Upper lobe of left lung (tissue), 6 donors: Measurements from ENCODE around the gene MYT1. TPM values are rescaled to one million over a fixed set of nuclear protein-coding genes. Genes with fewer than 3 reads are reported as not detected.

Experiments
- ATAC-seq, 2 donors: fragments of 200-7000 bp; cut with Tn5 transposase; one replicate each; pipeline ENCODE4 v1.9.1; 2022; ENCODE audit warnings: mild to moderate bottlenecking in 2 of 2, moderate library complexity in 2 of 2; ENCODE audit not compliant: low FRiP score in 2 of 2
- DNase-seq, 2 donors: peaks; one replicate each; pipeline ENCODE4 v3.0.0-alpha.2; 2019 to 2020
- H3K27ac ChIP-seq, 4 donors: fragments of 200-600 bp; sonication (generic); one replicate each; pipeline ENCODE4 v1.5.1; 2016 to 2019
- H3K27me3 ChIP-seq, 4 donors: fragments of 200-600 bp; sonication (generic); one replicate each; pipeline ENCODE4 v1.5.1; 2017 to 2019
- H3K36me3 ChIP-seq, 4 donors: fragments of 200-600 bp; sonication (generic); one replicate each; pipeline ENCODE4 v1.5.1; 2016 to 2019
- H3K4me1 ChIP-seq, 4 donors: fragments of 200-600 bp; sonication (generic); one replicate each; pipeline ENCODE4 v1.5.1; 2018 to 2019
- H3K4me3 ChIP-seq, 4 donors: fragments of 200-600 bp; sonication (generic); one replicate each; pipeline ENCODE4 v1.5.1; 2017 to 2019; ENCODE audit warnings: mild to moderate bottlenecking in 2 of 4, moderate library complexity in 1 of 4
- H3K9me3 ChIP-seq, 4 donors: fragments of 200-600 bp; sonication (generic); one replicate each; pipeline ENCODE4 v1.5.1; 2018 to 2019
- CTCF ChIP-seq, 6 experiments: fragments of 450-650 bp in 4 of 6; fragments of 200-600 bp in 2 of 6; sonication (generic) in 2 of 6; IDR thresholded peaks; one replicate each; pipeline ENCODE4 v1.5.1; 2016 to 2019; ENCODE audit warnings: antibody characterized with exemption in 6 of 6
- EP300 ChIP-seq, 4 donors: sonication (generic); formaldehyde crosslinking; IDR thresholded peaks; one replicate each; pipeline ENCODE4 v1.5.1; 2017; ENCODE audit warnings: antibody characterized with exemption in 4 of 4, control low read depth in 2 of 4
- POLR2A ChIP-seq, 4 donors: fragments of 450-650 bp; IDR thresholded peaks; one replicate each; pipeline ENCODE4 v1.5.1; 2016 to 2017; ENCODE audit warnings: antibody characterized with exemption in 4 of 4, mild to moderate bottlenecking in 2 of 4
- POLR2AphosphoS5 ChIP-seq, 2 donors: sonication (generic); formaldehyde crosslinking; IDR thresholded peaks; one replicate each; pipeline ENCODE4 v1.5.1; 2017; ENCODE audit warnings: antibody characterized with exemption in 2 of 2
- WGBS, 2 donors: methylation state at CpG; one replicate each; pipeline ENCODE4 v1.1.5; 2017 to 2018; 5-methylcytosine and 5-hydroxymethylcytosine counted together
- total RNA-seq, 6 donors: library from RNA; depleted of rRNA in 4 of 6; stranded (reverse); fragments of >200 nt in 4 of 6; gene quantifications; one replicate each; pipeline versions ENCODE4 v1.1.0 to v1.2.1, GENCODE V29; 2016 to 2021
- donor health status: DM: no; HTN: no; CAD: no; lungs with moderate emphysema.
- donor health status: DM: no; HTN: yes; CAD: no; lungs with severe emphysema.

Gene MYT1
- total RNA-seq, 6 donors from 2014 or later, result 0.09 to 3.1 TPM; not detected in 4

DNA sequence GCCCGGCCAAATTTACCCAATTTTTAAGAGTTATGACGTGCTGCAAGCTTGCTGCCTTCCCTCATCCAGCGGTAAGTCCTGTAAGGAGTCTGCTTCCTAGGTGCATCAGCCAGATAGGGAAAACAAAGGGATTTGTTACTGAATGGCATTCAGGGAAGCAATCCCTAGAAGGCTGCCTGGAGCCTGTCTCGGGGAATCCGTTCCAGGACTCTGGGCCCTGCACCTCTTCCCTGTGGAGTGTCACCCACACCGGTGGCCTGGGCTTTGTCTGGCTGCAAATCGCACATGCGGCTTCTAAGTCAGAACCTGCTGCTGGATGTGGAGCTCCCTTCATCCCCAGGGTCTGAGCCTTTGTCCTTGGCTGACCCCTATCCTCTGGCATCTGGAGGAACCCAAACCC is 7.0 kb downstream of the MYT1 start:
- ATAC-seq, result no peak
- DNase-seq, result no peak
- WGBS, 2 donors, result 81 to 87% methylated on average over 7 to 8 of the region's 8 CpGs
- no peaks in the 10 kb centered on the region for H3K9me3 ChIP-seq
- H3K4me1 ChIP-seq, result no peaks in the 10 kb centered on the region
- no peaks in the 10 kb centered on the region for H3K36me3 ChIP-seq
- TF ChIP-seq EP300 (IDR thresholded peaks at IDR 0.05) (no peak), POLR2AphosphoS5 (IDR thresholded peaks at IDR 0.05) (no peak), POLR2A (IDR thresholded peaks at IDR 0.05) (no peak), CTCF (IDR thresholded peaks at IDR 0.05) (no peak)
- no peaks in the 10 kb centered on the region for H3K27me3 ChIP-seq
- H3K4me3 ChIP-seq, result no peak overlapping the region
- H3K27ac ChIP-seq, result no peak overlapping the region

GRCh38 chr20:64173116-64173515 is 8.9 kb downstream of the MYT1 start:
- no peaks in the 10 kb centered on the region for H3K4me1 ChIP-seq
- no peak overlapping the region for H3K27ac ChIP-seq
- no peak for TF ChIP-seq CTCF (IDR thresholded peaks at IDR 0.05)
- no peak for TF ChIP-seq POLR2AphosphoS5 (IDR thresholded peaks at IDR 0.05)
- TF ChIP-seq POLR2A (IDR thresholded peaks at IDR 0.05), result no peak
- no peak for TF ChIP-seq EP300 (IDR thresholded peaks at IDR 0.05)
- H3K27me3 ChIP-seq, result no peaks in the 10 kb centered on the region
- ATAC-seq (no peak), DNase-seq (no peak)
- no peak overlapping the region for H3K4me3 ChIP-seq
- H3K36me3 ChIP-seq, result no peaks in the 10 kb centered on the region
- 80 to 82% methylated on average over 2 to 4 of the region's 4 CpGs for WGBS, 2 donors
- H3K9me3 ChIP-seq, result no peaks in the 10 kb centered on the region

DNA sequence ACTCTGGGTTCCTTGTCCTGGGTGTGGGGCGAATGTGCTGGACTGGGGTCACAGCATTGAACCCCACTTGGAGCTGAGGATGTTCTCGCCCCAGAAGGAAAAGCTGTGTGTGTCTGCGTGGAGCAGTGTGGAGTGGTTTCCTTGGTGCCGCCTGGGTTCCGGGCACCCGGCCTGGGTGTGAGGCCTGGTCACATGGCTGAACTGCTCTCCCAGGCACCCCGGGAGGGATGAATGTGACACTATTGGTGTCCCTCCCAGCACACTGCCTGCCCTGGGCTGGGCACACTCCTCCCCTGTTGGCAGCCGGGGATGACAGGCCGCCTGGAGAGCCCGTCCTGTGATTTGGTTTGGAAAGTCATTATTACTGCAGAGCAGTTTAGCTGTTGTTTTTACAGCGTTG is 12.3 kb downstream of the MYT1 start:
- WGBS, 2 donors, result 38 to 44% methylated on average over 10 of the region's 11 CpGs
- no peak overlapping the region for H3K4me3 ChIP-seq
- no peak overlapping the region for H3K27ac ChIP-seq
- no peaks in the 10 kb centered on the region for H3K27me3 ChIP-seq
- no peaks in the 10 kb centered on the region for H3K36me3 ChIP-seq
- ATAC-seq (no peak), DNase-seq (no peak)
- no peaks in the 10 kb centered on the region for H3K4me1 ChIP-seq
- H3K9me3 ChIP-seq, result no peaks in the 10 kb centered on the region
- no peak for TF ChIP-seq EP300 (IDR thresholded peaks at IDR 0.05)
- no peak for TF ChIP-seq POLR2A (IDR thresholded peaks at IDR 0.05)
- no peak for TF ChIP-seq CTCF (IDR thresholded peaks at IDR 0.05)
- no peak for TF ChIP-seq POLR2AphosphoS5 (IDR thresholded peaks at IDR 0.05)

DNA sequence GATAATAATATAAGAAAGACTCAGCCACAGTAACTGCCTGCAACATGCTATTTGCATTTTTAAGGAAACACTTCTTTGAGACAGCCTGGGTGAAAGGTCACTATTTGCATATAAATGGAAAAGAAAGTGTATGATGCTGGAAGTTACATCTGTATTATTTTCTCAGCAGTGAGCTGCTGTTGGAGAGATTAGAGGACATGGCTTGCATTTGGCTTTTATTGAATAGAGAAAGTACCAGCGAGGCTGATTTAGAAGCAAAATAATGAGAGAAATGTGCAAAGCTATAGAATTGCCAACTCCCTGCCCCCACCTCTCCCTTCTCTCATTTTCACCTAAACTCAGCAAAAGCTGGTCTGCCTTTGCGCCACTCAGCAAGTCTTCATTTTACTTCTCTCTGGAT is 12.7 kb downstream of the MYT1 start:
- DNase-seq (no peak), ATAC-seq (no peak)
- H3K4me1 ChIP-seq, result no peaks in the 10 kb centered on the region
- WGBS, 2 donors, result 33 to 51% methylated on average over 2 of the region's 2 CpGs
- no peaks in the 10 kb centered on the region for H3K27me3 ChIP-seq
- no peak for TF ChIP-seq EP300 (IDR thresholded peaks at IDR 0.05)
- TF ChIP-seq POLR2AphosphoS5 (IDR thresholded peaks at IDR 0.05), result no peak
- TF ChIP-seq POLR2A (IDR thresholded peaks at IDR 0.05), result no peak
- TF ChIP-seq CTCF (IDR thresholded peaks at IDR 0.05), result no peak
- H3K4me3 ChIP-seq, result no peak overlapping the region
- no peaks in the 10 kb centered on the region for H3K36me3 ChIP-seq
- H3K27ac ChIP-seq, result no peak overlapping the region
- no peaks in the 10 kb centered on the region for H3K9me3 ChIP-seq

DNA sequence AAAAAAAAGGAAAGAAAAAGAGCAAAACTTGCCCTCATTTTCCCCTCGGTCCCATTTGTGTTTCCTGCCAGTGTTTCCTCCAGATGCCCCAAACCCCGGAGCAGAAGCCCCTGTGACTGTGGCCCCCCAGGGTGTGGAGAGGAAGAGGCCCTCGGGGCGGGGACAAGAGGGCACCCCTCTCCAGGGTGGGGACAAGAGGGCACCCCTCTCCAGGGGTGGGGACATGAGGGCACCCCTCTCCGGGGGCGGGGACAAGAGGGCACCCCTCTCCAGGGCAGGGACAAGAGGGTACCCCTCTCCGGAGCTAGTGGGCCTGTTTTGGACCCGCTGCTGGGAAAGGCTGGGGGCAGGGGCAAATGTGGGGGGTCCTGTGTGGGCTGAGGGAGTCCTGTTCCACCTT is 13.1 kb downstream of the MYT1 start:
- TF ChIP-seq POLR2A (IDR thresholded peaks at IDR 0.05) (no peak), CTCF (IDR thresholded peaks at IDR 0.05) (no peak), POLR2AphosphoS5 (IDR thresholded peaks at IDR 0.05) (no peak), EP300 (IDR thresholded peaks at IDR 0.05) (no peak)
- Histone ChIP-seq H3K9me3 (no peaks in the 10 kb centered on the region), H3K36me3 (no peaks in the 10 kb centered on the region), H3K4me1 (no peaks in the 10 kb centered on the region), H3K27me3 (no peaks in the 10 kb centered on the region), H3K27ac (no peak overlapping the region), H3K4me3 (no peak overlapping the region)
- no peak for DNase-seq
- WGBS, 2 donors, result 38 to 58% methylated on average over 5 to 7 of the region's 8 CpGs
- ATAC-seq, result peak in 1 of 2 donors; percentile 49
